Liver (tissue), 9 donors: ENCODE results near the gene RAB43. TPM values are rescaled to one million over a fixed set of nuclear protein-coding genes. Genes with fewer than 3 reads are reported as not detected.
"Not testable (repeated sequence)": the region's sequence is repeated elsewhere in the genome, so short reads cannot be mapped to it uniquely, and the experiment has no call there.

Experiments used
- DNase-seq: peaks from one replicate; pipeline ENCODE4 v3.0.0-alpha.2; 2017; ENCODE audit warnings: low spot score
- H3K27ac ChIP-seq, 2 donors: one replicate each; pipeline ENCODE4 v1.7.0; 2013; ENCODE audit warnings: inconsistent platforms in 2 of 2, low read length in 2 of 2, control low read depth in 1 of 2, low read depth in 1 of 2, mild to moderate bottlenecking in 1 of 2
- H3K27me3 ChIP-seq, 4 donors: one replicate each; pipeline versions ENCODE4 v1.6.1 to v1.7.0; 2013; ENCODE audit warnings: low read length in 3 of 4, inconsistent platforms in 1 of 4, mild to moderate bottlenecking in 1 of 4, moderate library complexity in 1 of 4; ENCODE audit not compliant: control insufficient read depth in 4 of 4, insufficient read depth in 4 of 4
- H3K36me3 ChIP-seq, 4 donors: one replicate each; pipeline versions ENCODE4 v1.6.1 to v1.7.0; 2013; ENCODE audit warnings: low read length in 3 of 4, mild to moderate bottlenecking in 3 of 4, low read depth in 1 of 4, moderate library complexity in 1 of 4; ENCODE audit not compliant: control insufficient read depth in 4 of 4, insufficient read depth in 3 of 4
- H3K4me1 ChIP-seq, 4 donors: one replicate each; pipeline versions ENCODE4 v1.6.1 to v1.7.0; 2013; ENCODE audit warnings: low read length in 3 of 4, mild to moderate bottlenecking in 3 of 4, moderate library complexity in 1 of 4; ENCODE audit not compliant: control insufficient read depth in 4 of 4, insufficient read depth in 4 of 4
- H3K4me3 ChIP-seq, 3 donors: one replicate each; pipeline versions ENCODE4 v1.6.1 to v1.7.0; 2013; ENCODE audit warnings: low read length in 3 of 3, control low read depth in 1 of 3, low read depth in 1 of 3, mild to moderate bottlenecking in 1 of 3
- H3K9ac ChIP-seq, 2 donors: one replicate each; pipeline ENCODE4 v1.7.0; 2013; ENCODE audit warnings: low read length in 2 of 2, mild to moderate bottlenecking in 2 of 2, moderate library complexity in 2 of 2, control low read depth in 1 of 2, low read depth in 1 of 2
- H3K9me3 ChIP-seq, 4 donors: one replicate each; pipeline versions ENCODE4 v1.6.1 to v1.7.0; 2013; ENCODE audit warnings: low read length in 3 of 4; ENCODE audit not compliant: control insufficient read depth in 4 of 4
- ATF3 ChIP-seq: IDR thresholded peaks from 2 replicates; pipeline ENCODE4 v1.6.1; 2016; ENCODE audit warnings: antibody characterized with exemption
- CTCF ChIP-seq: fragments of 150-350 bp; IDR thresholded peaks from 2 replicates; pipeline ENCODE4 v1.5.1; 2017; ENCODE audit warnings: improper control_type of control experiment, low read depth, low read length; ENCODE audit not compliant: missing input control
- FOXA2 ChIP-seq: IDR thresholded peaks from 2 replicates; pipeline ENCODE4 v1.6.1; 2016; ENCODE audit warnings: antibody characterized with exemption
- HNF4A ChIP-seq, 2 donors: conservative IDR thresholded peaks; 2 replicates each; pipeline ENCODE4 v1.6.1; 2016; ENCODE audit warnings: antibody characterized with exemption in 2 of 2, mild to moderate bottlenecking in 2 of 2
- HNF4G ChIP-seq: IDR thresholded peaks from 2 replicates; pipeline ENCODE4 v1.6.1; 2016; ENCODE audit warnings: antibody characterized with exemption
- JUND ChIP-seq, 2 donors: IDR thresholded peaks; 2 replicates each; pipeline ENCODE4 v1.6.1; 2016; ENCODE audit warnings: antibody characterized with exemption in 2 of 2
- MAX ChIP-seq: IDR thresholded peaks from 2 replicates; pipeline ENCODE4 v1.6.1; 2016; ENCODE audit warnings: antibody characterized with exemption
- NR2F2 ChIP-seq: IDR thresholded peaks from 2 replicates; pipeline ENCODE4 v1.6.1; 2016; ENCODE audit warnings: antibody characterized with exemption
- RAD21 ChIP-seq, 2 donors: IDR thresholded peaks; 2 replicates each; pipeline ENCODE4 v1.6.1; 2016; ENCODE audit warnings: antibody characterized with exemption in 2 of 2, mild to moderate bottlenecking in 2 of 2
- REST ChIP-seq: IDR thresholded peaks from 2 replicates; pipeline ENCODE4 v1.6.1; 2016; ENCODE audit warnings: antibody characterized with exemption, mild to moderate bottlenecking
- RXRA ChIP-seq, 2 donors: IDR thresholded peaks; 2 replicates each; pipeline ENCODE4 v1.6.1; 2017 to 2018; ENCODE audit warnings: antibody characterized with exemption in 2 of 2, mild to moderate bottlenecking in 1 of 2
- WGBS: extraction: QIAGEN DNeasy Blood & Tissue Kit; methylation state at CpG from one replicate; pipeline ENCODE4 v1.1.7; 2013; 5-methylcytosine and 5-hydroxymethylcytosine counted together
- polyA plus RNA-seq, 2 donors: library from polyadenylated mRNA; stranded (reverse) in 1 of 2; unstranded in 1 of 2; fragments of 200-250 nt in 1 of 2; fragments of >200 nt in 1 of 2; fragmentation: Nextera tagmentation in 1 of 2; extraction: Ambion mirVana in 1 of 2; gene quantifications; one replicate each; pipeline versions ENCODE4 v1.2.1 to v1.2.3, GENCODE V29; 2013 to 2015
- total RNA-seq, 2 donors: library from RNA; depleted of rRNA; stranded (reverse); fragments of >200 nt; gene quantifications; one replicate each; pipeline ENCODE4 v1.2.3, GENCODE V29; 2014
- donor health status: healthy.
- donor health status: healthy.
- donor health status: healthy.
- donor health status: healthy.
- donor health status: healthy.

The RAB43 gene
- total and polyA plus RNA-seq, 4 donors = 13.4 to 58.1 (median 26.5) TPM

GRCh38 chr3:129139911-129140310 lies 18.3 kb upstream of the RAB43 start (continued):
- TF ChIP-seq HNF4A (conservative IDR thresholded peaks at IDR 0.05) (no peak), RAD21 (IDR thresholded peaks at IDR 0.05) (no peak), ATF3 (no peak), NR2F2 (no peak)

- H3K27ac ChIP-seq, H3K27me3 ChIP-seq, DNase-seq, H3K4me3 ChIP-seq, H3K9ac ChIP-seq, H3K4me1 ChIP-seq, H3K9me3 ChIP-seq: not testable (repeated sequence)
- 95% methylated on average over 10 of the region's 10 CpGs for WGBS
- H3K36me3 ChIP-seq = peaks cover 8 to 50% (median 34%) of the 10 kb centered on the region in 4 donors
Observed at GRCh38 chr3:129136275-129136674, 14.7 kb upstream of the RAB43 start.

- no peak overlapping the region for H3K27ac ChIP-seq
- 96% methylated on average over 5 of the region's 5 CpGs for WGBS
- DNase-seq = no peak
Observed at GRCh38 chr3:129132097-129132866, 10.7 kb upstream of the RAB43 start.

More at GRCh38 chr3:129132097-129132866, 10.7 kb upstream of the RAB43 start:
- peaks cover 0 to 15% (median 11%) of the 10 kb centered on the region in 4 donors for H3K4me1 ChIP-seq
- peaks cover 22 to 67% (median 45%) of the 10 kb centered on the region in 4 donors for H3K36me3 ChIP-seq
- H3K27me3 ChIP-seq = no peaks in the 10 kb centered on the region
- H3K9me3 ChIP-seq = no peaks in the 10 kb centered on the region
- H3K9ac ChIP-seq = no peak overlapping the region
- H3K4me3 ChIP-seq = no peak overlapping the region
- TF ChIP-seq RXRA (IDR thresholded peaks at IDR 0.05) (no peak), CTCF (no peak), JUND (IDR thresholded peaks at IDR 0.05) (no peak), FOXA2 (no peak), REST (no peak), NR2F2 (no peak), HNF4G (no peak), MAX (no peak)
